ENCODE data around the gene MTMR3.

MTMR3 gene

GRCh38 chr22:29870574-29870973, 12.4 kb upstream of the MTMR3 start:
- DNase-seq: peak; percentile 20

GRCh38 chr22:29871684-29872083, 11.3 kb upstream of the MTMR3 start:
- no peak for DNase-seq

- DNase-seq: no peak
Measured at GRCh38 chr22:29872144-29872893, 10.7 kb upstream of the MTMR3 start.

GRCh38 chr22:29872989-29873388, 10.0 kb upstream of the MTMR3 start:
- no peak for DNase-seq

- no peak for DNase-seq
Measured at GRCh38 chr22:29873943-29874342, 9.0 kb upstream of the MTMR3 start.

GRCh38 chr22:29877620-29878019, 5.4 kb upstream of the MTMR3 start:
- DNase-seq: peak; percentile 78

- DNase-seq: peak; percentile 8
Measured at GRCh38 chr22:29879753-29880152, 3.2 kb upstream of the MTMR3 start.

GRCh38 chr22:29882716-29883044, 294 bp upstream of the MTMR3 start:
- no peak for DNase-seq

- no peak for DNase-seq
Measured at GRCh38 chr22:29883775-29884097, 762 bp downstream of the MTMR3 start.

GRCh38 chr22:29885610-29886009, 2.6 kb downstream of the MTMR3 start:
- DNase-seq: no peak

- no peak for DNase-seq
Measured at GRCh38 chr22:29886596-29886995, 3.6 kb downstream of the MTMR3 start.

- DNase-seq: no peak
Measured at GRCh38 chr22:29887358-29887757, 4.4 kb downstream of the MTMR3 start.

- DNase-seq: no peak
Measured at GRCh38 chr22:29890760-29891159, 7.8 kb downstream of the MTMR3 start.

- no peak for DNase-seq
Measured at GRCh38 chr22:29892315-29893156, 9.6 kb downstream of the MTMR3 start.

- DNase-seq: no peak
Measured at GRCh38 chr22:29901354-29901753, 18.4 kb downstream of the MTMR3 start.

GRCh38 chr22:29903371-29903770, 20.4 kb downstream of the MTMR3 start:
- no peak for DNase-seq

GRCh38 chr22:29904020-29904419, 21.0 kb downstream of the MTMR3 start:
- DNase-seq: no peak

GRCh38 chr22:29907753-29908515, 25.0 kb downstream of the MTMR3 start:
- peak; percentile 95 for DNase-seq

- DNase-seq: no peak
Measured at GRCh38 chr22:29912141-29912540, 29.2 kb downstream of the MTMR3 start.

- peak; percentile 93 for DNase-seq
Measured at GRCh38 chr22:29912605-29913398, 29.8 kb downstream of the MTMR3 start.

- DNase-seq: peak; percentile 91
Measured at GRCh38 chr22:29914165-29914564, 31.2 kb downstream of the MTMR3 start.

GRCh38 chr22:29914991-29915533, 32.1 kb downstream of the MTMR3 start:
- peak; percentile 55 for DNase-seq

All from fibroblast of skin of back (primary cell).